Thyroid gland (tissue), 4 donors: Measurements from ENCODE around the gene CCBE1. TPM values are rescaled to one million over a fixed set of nuclear protein-coding genes. Genes with fewer than 3 reads are reported as not detected.

Experiments used
- DNase-seq, 2 donors: peaks; one replicate each; pipeline ENCODE4 v3.0.0-alpha.2; 2019
- H3K27ac ChIP-seq, 3 donors: fragments of 200-600 bp; sonication (generic); 1 replicate in 2 of 3; 2 replicates in 1 of 3; pipeline ENCODE4 v1.5.1; 2016 to 2019; ENCODE audit warnings: mild to moderate bottlenecking in 1 of 3, moderate library complexity in 1 of 3
- H3K27me3 ChIP-seq: fragments of 200-600 bp; sonication (generic); one replicate; pipeline ENCODE4 v1.5.1; 2019
- H3K36me3 ChIP-seq, 2 donors: fragments of 200-600 bp; sonication (generic); one replicate each; pipeline ENCODE4 v1.5.1; 2016 to 2019
- H3K4me1 ChIP-seq, 2 donors: fragments of 200-600 bp; sonication (generic); one replicate each; pipeline ENCODE4 v1.5.1; 2017 to 2019
- H3K4me3 ChIP-seq, 3 donors: fragments of 200-600 bp; sonication (generic); replicated peaks in 1 of 3; 1 replicate in 2 of 3; 2 replicates in 1 of 3; pipeline ENCODE4 v1.5.1; 2016; ENCODE audit warnings: mild to moderate bottlenecking in 1 of 3
- H3K9me3 ChIP-seq: fragments of 200-600 bp; sonication (generic); one replicate; pipeline ENCODE4 v1.5.1; 2017
- POLR2A ChIP-seq, 2 donors: fragments of 450-650 bp; IDR thresholded peaks; one replicate each; pipeline ENCODE4 v1.6.1; 2017; ENCODE audit warnings: antibody characterized with exemption in 2 of 2, mild to moderate bottlenecking in 2 of 2, moderate library complexity in 1 of 2
- WGBS, 2 donors: methylation state at CpG; one replicate each; pipeline ENCODE4 v1.1.5; 2017; 5-methylcytosine and 5-hydroxymethylcytosine counted together
- intact Hi-C: fragments of 100-400 bp; cut with DNase I; formaldehyde crosslinking; loops from one replicate; pipeline ENCODE4 v1.15.1; 2023
- total RNA-seq, 4 donors: library from RNA; depleted of rRNA; stranded (reverse); fragments of >200 nt; gene quantifications; one replicate each; pipeline ENCODE4 v1.2.3, GENCODE V29; 2016
- TF ChIP-seq, protein P1 (sequence below), 6 experiments: fragments of 200-600 bp in 3 of 6; fragments of 450-650 bp in 3 of 6; sonication (generic) in 3 of 6; IDR thresholded peaks; one replicate each; pipeline ENCODE4 v1.5.1; 2016 to 2019; ENCODE audit warnings: antibody characterized with exemption in 6 of 6, mild to moderate bottlenecking in 2 of 6, inconsistent platforms in 1 of 6, moderate library complexity in 1 of 6

Gene CCBE1
- total RNA-seq, 4 donors from 2014 or later = 0.34 to 9.0 (median 1.1) TPM

DNA sequence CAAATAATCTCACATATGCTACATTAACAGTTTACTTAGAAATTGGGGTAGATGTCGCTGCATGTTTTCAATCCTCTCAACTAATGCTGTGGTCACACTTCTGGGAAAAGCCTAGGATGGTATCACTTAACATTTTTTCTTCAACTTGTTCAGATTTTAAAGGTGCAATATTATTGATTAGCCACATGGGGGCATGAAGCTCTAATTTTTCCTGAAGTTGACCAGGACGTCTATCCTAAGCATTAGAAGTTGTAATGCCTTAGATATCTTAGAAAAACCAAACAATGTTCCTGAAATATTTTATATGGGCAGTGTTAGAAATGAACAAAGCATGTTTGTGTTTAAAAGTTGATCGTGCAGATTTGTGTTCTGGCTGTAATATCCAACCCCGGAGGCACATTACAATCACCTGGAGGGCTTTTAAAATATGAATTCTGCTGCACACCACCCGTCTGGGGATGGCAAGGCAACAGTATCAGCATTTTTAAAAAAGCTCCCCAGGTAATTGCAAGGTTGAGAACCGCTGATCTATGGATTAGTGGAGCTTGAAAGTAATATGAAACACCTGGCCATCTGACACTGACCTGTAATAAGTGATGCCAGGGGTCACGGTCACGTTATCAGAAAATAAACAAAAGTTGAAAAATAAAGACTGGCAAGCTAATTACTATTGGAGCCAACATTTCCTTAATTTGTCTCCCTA is 237.7 kb downstream of the CCBE1 start:
- no peaks in the 10 kb centered on the region for H3K9me3 ChIP-seq
- no peak for DNase-seq
- H3K27ac ChIP-seq = no peak overlapping the region
- no peaks in the 10 kb centered on the region for H3K4me1 ChIP-seq
- WGBS, 2 donors = 25 to 29% methylated on average over 8 of the region's 8 CpGs
- intact Hi-C loops = loop anchor here (10.0 kb wide), 1 partner anchor 55 kb away; no protein-coding TSS in a partner anchor
- TF ChIP-seq, protein P1, sequence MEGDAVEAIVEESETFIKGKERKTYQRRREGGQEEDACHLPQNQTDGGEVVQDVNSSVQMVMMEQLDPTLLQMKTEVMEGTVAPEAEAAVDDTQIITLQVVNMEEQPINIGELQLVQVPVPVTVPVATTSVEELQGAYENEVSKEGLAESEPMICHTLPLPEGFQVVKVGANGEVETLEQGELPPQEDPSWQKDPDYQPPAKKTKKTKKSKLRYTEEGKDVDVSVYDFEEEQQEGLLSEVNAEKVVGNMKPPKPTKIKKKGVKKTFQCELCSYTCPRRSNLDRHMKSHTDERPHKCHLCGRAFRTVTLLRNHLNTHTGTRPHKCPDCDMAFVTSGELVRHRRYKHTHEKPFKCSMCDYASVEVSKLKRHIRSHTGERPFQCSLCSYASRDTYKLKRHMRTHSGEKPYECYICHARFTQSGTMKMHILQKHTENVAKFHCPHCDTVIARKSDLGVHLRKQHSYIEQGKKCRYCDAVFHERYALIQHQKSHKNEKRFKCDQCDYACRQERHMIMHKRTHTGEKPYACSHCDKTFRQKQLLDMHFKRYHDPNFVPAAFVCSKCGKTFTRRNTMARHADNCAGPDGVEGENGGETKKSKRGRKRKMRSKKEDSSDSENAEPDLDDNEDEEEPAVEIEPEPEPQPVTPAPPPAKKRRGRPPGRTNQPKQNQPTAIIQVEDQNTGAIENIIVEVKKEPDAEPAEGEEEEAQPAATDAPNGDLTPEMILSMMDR (IDR thresholded peaks at IDR 0.05) = peak in 5 of 6 experiments; percentile 30 to 79 (median 56)
- TF ChIP-seq POLR2A (IDR thresholded peaks at IDR 0.05) = no peak
- no peaks in the 10 kb centered on the region for H3K36me3 ChIP-seq
- H3K4me3 ChIP-seq = no peak overlapping the region
- H3K27me3 ChIP-seq = no peaks in the 10 kb centered on the region

- H3K9me3 ChIP-seq = no peaks in the 10 kb centered on the region
- intact Hi-C loops = no loop called here
- H3K36me3 ChIP-seq = no peaks in the 10 kb centered on the region
- H3K4me3 ChIP-seq = no peak overlapping the region
- no peak overlapping the region for H3K27ac ChIP-seq
- TF ChIP-seq, protein P1 (IDR thresholded peaks at IDR 0.05) = no peak
- no peak for TF ChIP-seq POLR2A (IDR thresholded peaks at IDR 0.05)
- H3K27me3 ChIP-seq = no peaks in the 10 kb centered on the region
- 50 to 64% methylated on average over 8 of the region's 8 CpGs for WGBS, 2 donors
- H3K4me1 ChIP-seq = no peaks in the 10 kb centered on the region
- DNase-seq = no peak
Observed at GRCh38 chr18:59458575-59458974, 238.6 kb downstream of the CCBE1 start.

DNA sequence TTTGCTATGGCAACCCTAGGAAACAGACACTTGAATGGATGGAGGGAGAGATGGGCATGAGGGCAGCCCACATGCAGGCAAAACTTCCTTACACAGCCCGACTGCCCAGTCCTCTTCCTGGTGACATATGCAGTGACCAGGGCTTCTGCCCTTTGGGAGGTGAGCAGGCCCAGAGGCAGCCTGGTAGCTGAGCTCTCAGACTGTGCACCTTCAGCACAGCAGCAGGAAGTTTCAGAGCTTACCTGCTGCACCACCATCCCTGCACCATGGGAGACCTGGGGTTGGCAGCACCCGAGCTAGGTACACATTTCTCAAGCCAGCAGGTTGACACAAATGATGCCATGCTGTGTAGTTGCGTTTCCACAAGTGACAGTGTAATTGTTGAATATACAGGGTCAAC is 240.6 kb downstream of the CCBE1 start:
- Histone ChIP-seq H3K9me3 (no peaks in the 10 kb centered on the region), H3K36me3 (no peaks in the 10 kb centered on the region), H3K4me3 (no peak overlapping the region), H3K27me3 (no peaks in the 10 kb centered on the region), H3K4me1 (no peaks in the 10 kb centered on the region), H3K27ac (no peak overlapping the region)
- 79 to 86% methylated on average over 3 of the region's 3 CpGs for WGBS, 2 donors
- intact Hi-C loops = loop anchor here (2.0 kb wide), 1 partner anchor 368 kb away; no protein-coding TSS in a partner anchor
- DNase-seq = no peak
- TF ChIP-seq, protein P1 (IDR thresholded peaks at IDR 0.05) = no peak
- no peak for TF ChIP-seq POLR2A (IDR thresholded peaks at IDR 0.05)

DNA sequence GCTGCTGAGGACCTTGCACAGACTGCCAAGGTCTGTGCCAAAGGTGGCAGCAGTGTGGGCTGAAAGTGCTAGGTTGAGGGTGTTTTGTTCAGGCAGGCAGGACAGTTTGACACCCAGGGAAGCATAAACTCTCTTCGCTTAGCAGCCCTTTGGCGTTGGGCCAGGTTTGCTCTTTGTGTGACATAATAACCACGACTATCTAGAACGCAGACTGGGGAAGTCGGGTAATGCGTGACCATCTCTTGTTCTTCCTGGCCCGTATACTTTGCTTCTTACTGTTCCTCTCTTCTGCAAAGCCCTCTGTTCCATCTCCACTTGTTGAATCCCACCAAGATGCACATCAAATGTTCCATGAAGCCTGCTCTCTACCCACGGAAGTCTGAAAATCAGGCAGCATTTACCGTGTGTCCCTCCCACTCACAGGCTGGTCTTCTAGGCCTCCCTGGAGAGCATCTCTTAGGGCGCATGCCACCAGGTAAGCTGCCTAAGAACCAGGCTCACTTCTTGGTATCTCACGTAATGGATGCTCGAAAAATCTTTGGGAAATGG is 241.4 kb downstream of the CCBE1 start:
- intact Hi-C loops = loop anchor here (2.0 kb wide), 1 partner anchor 369 kb away; no protein-coding TSS in a partner anchor
- TF ChIP-seq POLR2A (IDR thresholded peaks at IDR 0.05) = no peak
- Histone ChIP-seq H3K9me3 (no peaks in the 10 kb centered on the region), H3K4me3 (no peak overlapping the region), H3K36me3 (no peaks in the 10 kb centered on the region), H3K4me1 (no peaks in the 10 kb centered on the region), H3K27ac (no peak overlapping the region), H3K27me3 (no peaks in the 10 kb centered on the region)
- DNase-seq = peak in 1 of 2 donors; percentile 7
- 64 to 76% methylated on average over 12 of the region's 12 CpGs for WGBS, 2 donors

- 77 to 79% methylated on average over 13 of the region's 13 CpGs for whole genome bisulfite sequencing, 2 donors
- DNase-seq = no peak
- Histone ChIP-seq H3K4me1 (no peaks in the 10 kb centered on the region), H3K27me3 (no peaks in the 10 kb centered on the region), H3K27ac (no peak overlapping the region), H3K4me3 (no peak overlapping the region), H3K36me3 (no peaks in the 10 kb centered on the region), H3K9me3 (no peaks in the 10 kb centered on the region)
- no peak for TF ChIP-seq POLR2A (IDR thresholded peaks at IDR 0.05)
- TF ChIP-seq, protein P1 (IDR thresholded peaks at IDR 0.05) = no peak
- intact Hi-C loops = no loop called here
Observed at GRCh38 chr18:59454909-59455727, 242.1 kb downstream of the CCBE1 start.
